Endothelial cell of umbilical vein (primary cell): Measurements from ENCODE around the gene GALNT2. TPM values are rescaled to one million over a fixed set of nuclear protein-coding genes. Genes with fewer than 3 reads are reported as not detected.

Source experiments
- BruUV-seq: library from RNA; stranded (reverse); fragments of 400-500 nt; replicated peaks from 2 replicates; lab custom pipeline; 2021; lab: Mats Ljungman, UMichigan
- CTCF ChIA-PET: fragments of 300-600, 350-600 bp; sonication (Branson Sonifier 250); formaldehyde crosslinking; loops from one replicate; lab custom pipeline; 2021; ENCODE audit warnings: antibody characterized with exemption, inconsistent platforms; lab: Charles Lee
- POLR2A ChIA-PET: fragments of 300-600, 350-600 bp; sonication (Branson Sonifier 250); formaldehyde crosslinking; loops from one replicate; lab custom pipeline; 2021; ENCODE audit warnings: antibody characterized with exemption, inconsistent platforms; lab: Charles Lee
- DNase-seq: peaks from one replicate; pipeline ENCODE4 v3.0.0-alpha.2; 2011; ENCODE audit warnings: low read depth, low spot score
- FAIRE-seq: peaks from 2 replicates; lab custom pipeline; 2011; peaks lifted over from hg19 to GRCh38; lab: Jason Lieb, UNC
- H2AFZ ChIP-seq: 2 replicates; pipeline ENCODE4 v1.6.0; 2012; ENCODE audit warnings: low read depth, low read length, control low read depth, inconsistent platforms
- H3K27ac ChIP-seq: 2 replicates; pipeline ENCODE4 v1.5.1; 2011; ENCODE audit warnings: low read depth, mild to moderate bottlenecking, control low read depth, low read length, moderate library complexity; ENCODE audit not compliant: insufficient read depth
- H3K27me3 ChIP-seq, 2 experiments: 2 replicates each; pipeline versions ENCODE4 v1.6.0 to v1.6.1; 2011; ENCODE audit warnings: low read length in 2 of 2, mixed read lengths in 1 of 2; ENCODE audit not compliant: control insufficient read depth in 2 of 2, insufficient read depth in 2 of 2
- H3K36me3 ChIP-seq, 2 experiments: 2 replicates in 1 of 2; 3 replicates in 1 of 2; pipeline ENCODE4 v1.5.1; 2011; ENCODE audit warnings: low read length in 2 of 2, mild to moderate bottlenecking in 1 of 2, moderate library complexity in 1 of 2; ENCODE audit not compliant: control insufficient read depth in 2 of 2, insufficient read depth in 2 of 2; ENCODE audit errors: extremely low read depth in 1 of 2
- H3K4me1 ChIP-seq: 3 replicates; pipeline ENCODE4 v1.5.1; 2011; ENCODE audit warnings: mild to moderate bottlenecking, low read length; ENCODE audit not compliant: control insufficient read depth, insufficient read depth; ENCODE audit errors: extremely low read depth
- H3K4me2 ChIP-seq: 2 replicates; pipeline ENCODE4 v1.6.1; 2011; ENCODE audit warnings: low read length, control low read depth, mixed read lengths; ENCODE audit not compliant: insufficient read depth
- H3K4me3 ChIP-seq, 3 experiments: fragments of 200-600 bp in 1 of 3; sonication (generic), shearing (Covaris generic) in 1 of 3; replicated peaks in 1 of 3; 2 replicates each; pipeline ENCODE4 v1.5.1; 2011 to 2016; ENCODE audit warnings: control low read depth in 3 of 3, low read length in 3 of 3, mild to moderate bottlenecking in 2 of 3, inconsistent platforms in 1 of 3, low read depth in 1 of 3, moderate library complexity in 1 of 3; ENCODE audit not compliant: insufficient read depth in 1 of 3
- H3K79me2 ChIP-seq: 2 replicates; pipeline ENCODE4 v1.6.0; 2012; ENCODE audit warnings: low read length, inconsistent platforms; ENCODE audit not compliant: control insufficient read depth, insufficient read depth
- H3K9ac ChIP-seq: replicated peaks from 2 replicates; pipeline ENCODE3; 2011; ENCODE audit warnings: low read length, control low read depth; ENCODE audit not compliant: insufficient read depth; ENCODE audit errors: extremely low read depth
- H3K9me1 ChIP-seq: replicated peaks from 3 replicates; pipeline ENCODE4 v1.6.0; 2011; ENCODE audit warnings: mild to moderate bottlenecking, low read length; ENCODE audit not compliant: control insufficient read depth, insufficient read depth; ENCODE audit errors: extremely low read depth
- H3K9me3 ChIP-seq: replicated peaks from 2 replicates; pipeline ENCODE4 v1.5.1; 2012; ENCODE audit warnings: low read length, inconsistent platforms; ENCODE audit not compliant: control insufficient read depth, insufficient read depth
- H4K20me1 ChIP-seq: replicated peaks from 2 replicates; pipeline ENCODE3; 2011; ENCODE audit warnings: mild to moderate bottlenecking, low read length; ENCODE audit not compliant: control insufficient read depth, insufficient read depth; ENCODE audit errors: extremely low read depth
- EZH2 ChIP-seq: IDR thresholded peaks from 2 replicates; pipeline ENCODE4 v1.6.1; 2012; ENCODE audit warnings: borderline replicate concordance, low read depth, mild to moderate bottlenecking, moderate library complexity, low read length, inconsistent platforms; ENCODE audit not compliant: severe bottlenecking
- FOS ChIP-seq: IDR thresholded peaks from 2 replicates; pipeline ENCODE4 v1.6.1; 2011; ENCODE audit warnings: mild to moderate bottlenecking, low read length, moderate library complexity, borderline replicate concordance; ENCODE audit not compliant: insufficient read depth
- GATA2 ChIP-seq: IDR thresholded peaks from 2 replicates; pipeline ENCODE4 v1.7.0; 2011; ENCODE audit warnings: low read depth, mild to moderate bottlenecking, moderate library complexity, mixed read lengths, low read length; ENCODE audit not compliant: insufficient read length, insufficient read depth
- JUN ChIP-seq: IDR thresholded peaks from 2 replicates; pipeline ENCODE4 v1.6.1; 2011; ENCODE audit warnings: borderline replicate concordance, low read depth; ENCODE audit not compliant: insufficient read length, insufficient read depth
- MYC ChIP-seq: IDR thresholded peaks from one replicate; pipeline ENCODE4 v1.6.1; 2011; ENCODE audit warnings: mild to moderate bottlenecking, low read depth, low read length
- POLR2A ChIP-seq: IDR thresholded peaks from 2 replicates; pipeline ENCODE4 v1.6.1; 2012; ENCODE audit warnings: low read depth, mild to moderate bottlenecking, control low read depth, low read length
- POLR2AphosphoS5 ChIP-seq: IDR thresholded peaks from 2 replicates; pipeline ENCODE4 v1.6.1; 2012; ENCODE audit warnings: low read depth, mild to moderate bottlenecking, control low read depth, low read length, moderate library complexity; ENCODE audit not compliant: insufficient read depth
- dilution Hi-C: fragments of 300-500 bp; cut with MboI; formaldehyde crosslinking; loops from one replicate; pipeline ENCODE4 v1.15.0; 2019; ENCODE audit warnings: low sequenced_read_pairs; ENCODE audit not compliant: extremely low pct_ligation_motif_present
- intact Hi-C: fragments of 100-400 bp; cut with micrococcal nuclease; formaldehyde crosslinking; loops from one replicate; pipeline ENCODE4 v1.10.0; 2022
- polyA plus RNA-seq, 4 experiments: library from polyadenylated mRNA; depleted of rRNA in 3 of 4; stranded (reverse) in 3 of 4; unstranded in 1 of 4; fragments of >200 nt; gene quantifications; 2 replicates each; pipeline versions ENCODE4 v1.2.1 to v1.2.3, GENCODE V29; 2011 to 2012; ENCODE audit warnings: missing spikeins in 1 of 4
- total RNA-seq: library from RNA; stranded (reverse); gene quantifications from 2 replicates; pipeline ENCODE4 v1.2.3, GENCODE V29; 2021
- TF ChIP-seq, protein P1 (sequence below): IDR thresholded peaks from 2 replicates; pipeline ENCODE4 v1.6.1; 2011; ENCODE audit not compliant: insufficient read depth, insufficient read length
- TF ChIP-seq, protein P2 (sequence below), 2 donors: IDR thresholded peaks; 1 replicate in 1 of 2; 2 replicates in 1 of 2; pipeline ENCODE4 v1.5.1; 2011; ENCODE audit warnings: low read length in 2 of 2, mild to moderate bottlenecking in 2 of 2, moderate library complexity in 2 of 2, control low read depth in 1 of 2, inconsistent platforms in 1 of 2, low read depth in 1 of 2; ENCODE audit not compliant: insufficient read depth in 1 of 2; ENCODE audit errors: extremely low read depth in 1 of 2

GALNT2 gene
- total and polyA plus RNA-seq, 2 donors (not counting 3 experiments of a cell fraction or from before 2014, with no cell fraction given), result 56.3 to 77.5 TPM

DNA sequence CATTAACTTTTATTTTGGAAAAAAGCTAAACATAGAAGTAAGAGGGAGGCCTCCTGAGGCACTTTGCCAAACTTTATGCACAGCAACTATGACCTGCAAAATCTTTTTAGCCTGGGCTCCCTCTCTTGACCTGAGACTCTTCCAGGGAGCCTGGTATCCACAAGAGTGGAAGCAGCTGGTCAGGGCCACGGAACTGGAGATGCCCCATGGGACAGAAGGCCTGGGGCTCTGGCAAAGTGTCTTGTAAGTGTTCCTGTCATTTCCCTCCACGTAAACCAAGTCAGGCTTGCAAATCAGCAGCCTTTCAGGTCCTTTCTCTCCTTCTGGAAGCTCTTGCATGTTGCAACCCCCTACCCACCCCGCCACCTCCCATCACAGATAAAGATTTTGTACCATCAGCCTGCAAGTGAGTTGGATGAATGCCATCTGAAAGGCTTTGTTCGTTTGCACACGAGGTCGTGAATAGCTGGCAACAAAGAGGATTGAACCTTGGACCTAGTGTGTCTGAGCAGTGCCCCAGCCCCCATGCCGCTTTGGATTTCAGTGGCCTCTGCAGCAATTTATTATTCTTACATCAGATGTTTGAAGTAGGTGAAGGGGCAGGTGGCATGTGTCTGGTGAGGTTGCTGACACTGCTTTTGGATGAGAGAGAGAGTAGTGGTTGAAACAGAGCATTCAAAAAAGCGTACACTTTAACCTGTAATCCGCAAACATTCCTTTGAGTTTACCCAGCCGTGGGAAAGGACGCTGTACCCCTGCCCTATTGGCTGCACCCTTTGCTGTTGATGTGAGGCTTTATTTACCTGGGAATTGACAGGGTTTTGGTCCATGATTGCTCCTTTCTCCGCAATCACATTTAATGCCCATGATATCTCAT is 91.6 kb downstream of the GALNT2 start:
- intact Hi-C loops, result no loop called here
- DNase-seq, result no peak
- ChIA-PET CTCF (interaction anchor here (0.8 to 1.1 kb wide), 3 partner anchors 12 to 56 kb away, joined by 3 read pairs; no protein-coding TSS in a partner anchor), POLR2A (no interaction called here)
- Histone ChIP-seq H3K4me2 (no peak overlapping the region), H2AFZ (no peak overlapping the region), H3K4me1 (peaks cover 15% of the 10 kb centered on the region), H3K27me3 (peaks cover 0 to 5% of the 10 kb centered on the region in 2 experiments), H3K4me3 (no peak overlapping the region), H3K79me2 (no peaks in the 10 kb centered on the region), H3K9me1 (no peaks in the 10 kb centered on the region), H3K27ac (no peak overlapping the region), H3K36me3 (no peaks in the 10 kb centered on the region), H3K9ac (no peak overlapping the region), H3K9me3 (no peaks in the 10 kb centered on the region), H4K20me1 (peaks cover 4% of the 10 kb centered on the region)
- dilution Hi-C loops, result no loop called here
- no peak for TF ChIP-seq FOS
- no peak for TF ChIP-seq JUN
- TF ChIP-seq POLR2A, result no peak
- TF ChIP-seq MYC, result no peak
- no peak for TF ChIP-seq GATA2
- no peak for TF ChIP-seq POLR2AphosphoS5
- FAIRE-seq, result no peak
- BruUV-seq, result no TSS peak

DNA sequence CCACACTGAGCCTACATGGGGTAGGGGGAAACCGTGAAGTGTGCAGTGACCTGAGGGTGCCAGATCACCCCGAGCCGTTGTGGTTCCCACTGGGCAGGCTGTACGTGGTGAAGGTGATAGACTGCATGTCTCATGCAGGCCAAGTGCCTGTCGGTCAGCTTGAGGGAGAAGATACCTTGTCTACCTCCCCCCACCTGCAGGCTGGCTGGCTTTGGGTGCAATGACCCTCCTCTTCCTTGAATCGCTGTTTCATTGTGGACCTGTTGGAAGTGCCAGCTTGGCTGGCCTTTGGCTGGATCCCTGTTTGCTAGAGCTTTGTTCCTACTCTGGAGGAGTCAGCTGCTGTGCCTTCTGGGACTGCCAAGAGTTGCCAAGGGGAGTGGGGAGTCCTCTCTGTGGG is 92.5 kb downstream of the GALNT2 start:
- H3K9me3 ChIP-seq, result no peaks in the 10 kb centered on the region
- H4K20me1 ChIP-seq, result peaks cover 6% of the 10 kb centered on the region
- DNase-seq (no peak), FAIRE-seq (no peak)
- no peaks in the 10 kb centered on the region for H3K36me3 ChIP-seq
- intact Hi-C loops (no loop called here), dilution Hi-C loops (no loop called here)
- ChIA-PET POLR2A (no interaction called here), CTCF (interaction anchor here (2.9 kb wide), 1 partner anchor 55 kb away, joined by 14 read pairs; no protein-coding TSS in a partner anchor)
- peaks cover 15% of the 10 kb centered on the region for H3K4me1 ChIP-seq
- H3K9ac ChIP-seq, result no peak overlapping the region
- TF ChIP-seq EZH2, result no peak
- no peak for TF ChIP-seq POLR2A
- no peak for TF ChIP-seq POLR2AphosphoS5
- TF ChIP-seq, protein P1, sequence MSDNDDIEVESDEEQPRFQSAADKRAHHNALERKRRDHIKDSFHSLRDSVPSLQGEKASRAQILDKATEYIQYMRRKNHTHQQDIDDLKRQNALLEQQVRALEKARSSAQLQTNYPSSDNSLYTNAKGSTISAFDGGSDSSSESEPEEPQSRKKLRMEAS, result no peak
- TF ChIP-seq MYC, result no peak
- TF ChIP-seq GATA2, result no peak
- no peak for TF ChIP-seq FOS
- TF ChIP-seq JUN, result no peak
- TF ChIP-seq, protein P2, sequence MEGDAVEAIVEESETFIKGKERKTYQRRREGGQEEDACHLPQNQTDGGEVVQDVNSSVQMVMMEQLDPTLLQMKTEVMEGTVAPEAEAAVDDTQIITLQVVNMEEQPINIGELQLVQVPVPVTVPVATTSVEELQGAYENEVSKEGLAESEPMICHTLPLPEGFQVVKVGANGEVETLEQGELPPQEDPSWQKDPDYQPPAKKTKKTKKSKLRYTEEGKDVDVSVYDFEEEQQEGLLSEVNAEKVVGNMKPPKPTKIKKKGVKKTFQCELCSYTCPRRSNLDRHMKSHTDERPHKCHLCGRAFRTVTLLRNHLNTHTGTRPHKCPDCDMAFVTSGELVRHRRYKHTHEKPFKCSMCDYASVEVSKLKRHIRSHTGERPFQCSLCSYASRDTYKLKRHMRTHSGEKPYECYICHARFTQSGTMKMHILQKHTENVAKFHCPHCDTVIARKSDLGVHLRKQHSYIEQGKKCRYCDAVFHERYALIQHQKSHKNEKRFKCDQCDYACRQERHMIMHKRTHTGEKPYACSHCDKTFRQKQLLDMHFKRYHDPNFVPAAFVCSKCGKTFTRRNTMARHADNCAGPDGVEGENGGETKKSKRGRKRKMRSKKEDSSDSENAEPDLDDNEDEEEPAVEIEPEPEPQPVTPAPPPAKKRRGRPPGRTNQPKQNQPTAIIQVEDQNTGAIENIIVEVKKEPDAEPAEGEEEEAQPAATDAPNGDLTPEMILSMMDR (IDR thresholded peaks at IDR 0.05; ENCODE audit: extremely low read depth in 1 of 2, insufficient read depth in 1 of 2, low read depth in 1 of 2, low read length in 2 of 2), result no peak
- H3K79me2 ChIP-seq, result no peaks in the 10 kb centered on the region
- no peak overlapping the region for H3K4me3 ChIP-seq
- no peaks in the 10 kb centered on the region for H3K9me1 ChIP-seq
- no peak overlapping the region for H3K27ac ChIP-seq
- H3K4me2 ChIP-seq, result no peak overlapping the region
- peaks cover 0 to 5% of the 10 kb centered on the region in 2 experiments for H3K27me3 ChIP-seq
- no peak overlapping the region for H2AFZ ChIP-seq
- BruUV-seq, result no TSS peak
